GM19395 (cell line): Measurements from ENCODE around the gene PLPPR1.

Experiments used
- ATAC-seq: cut with Tn5 transposase; IDR thresholded peaks from one replicate; pipeline ENCODE4 v1.9.1; 2021; ENCODE audit warnings: mild to moderate bottlenecking, moderate library complexity; ENCODE audit not compliant: unreplicated experiment

Gene PLPPR1

GRCh38 chr9:101201630-101202029 is 173.1 kb downstream of the PLPPR1 start:
- ATAC-seq, result no peak

- ATAC-seq, result no peak
Observed at GRCh38 chr9:101209670-101210069, 181.1 kb downstream of the PLPPR1 start.

GRCh38 chr9:101212661-101213060 is 184.1 kb downstream of the PLPPR1 start:
- ATAC-seq, result no peak

- ATAC-seq, result no peak
Observed at GRCh38 chr9:101219030-101219429, 190.5 kb downstream of the PLPPR1 start.

GRCh38 chr9:101220341-101220740 is 191.8 kb downstream of the PLPPR1 start:
- ATAC-seq, result no peak

GRCh38 chr9:101225271-101225670 is 196.7 kb downstream of the PLPPR1 start:
- no peak for ATAC-seq

- ATAC-seq, result no peak
Observed at GRCh38 chr9:101226161-101226560, 197.6 kb downstream of the PLPPR1 start.

- no peak for ATAC-seq
Observed at GRCh38 chr9:101226803-101227202, 198.3 kb downstream of the PLPPR1 start.

GRCh38 chr9:101229606-101230005 is 201.1 kb downstream of the PLPPR1 start:
- ATAC-seq, result no peak

GRCh38 chr9:101232405-101232977 is 204.0 kb downstream of the PLPPR1 start:
- no peak for ATAC-seq

- peak; percentile 57 for ATAC-seq
Observed at GRCh38 chr9:101235105-101235866, 206.8 kb downstream of the PLPPR1 start.

GRCh38 chr9:101242651-101243050 is 214.1 kb downstream of the PLPPR1 start:
- no peak for ATAC-seq

- ATAC-seq, result no peak
Observed at GRCh38 chr9:101246691-101247090, 218.2 kb downstream of the PLPPR1 start.

GRCh38 chr9:101247297-101247696 is 218.8 kb downstream of the PLPPR1 start:
- ATAC-seq, result no peak

GRCh38 chr9:101254733-101255433 is 226.4 kb downstream of the PLPPR1 start:
- no peak for ATAC-seq

- ATAC-seq, result no peak
Observed at GRCh38 chr9:101264727-101265126, 236.2 kb downstream of the PLPPR1 start.

- no peak for ATAC-seq
Observed at GRCh38 chr9:101265261-101265660, 236.7 kb downstream of the PLPPR1 start.

- ATAC-seq, result no peak
Observed at GRCh38 chr9:101268426-101268825, 239.9 kb downstream of the PLPPR1 start.

GRCh38 chr9:101269591-101270283 is 241.2 kb downstream of the PLPPR1 start:
- ATAC-seq, result no peak

GRCh38 chr9:101270302-101270701 is 241.8 kb downstream of the PLPPR1 start:
- ATAC-seq, result no peak

GRCh38 chr9:101271102-101271501 is 242.6 kb downstream of the PLPPR1 start:
- ATAC-seq, result no peak
